ENCODE results near the gene GPC6. TPM values are rescaled to one million over a fixed set of nuclear protein-coding genes. Genes with fewer than 3 reads are reported as not detected.
A peak's percentile ranks its signal among the peaks of the same experiment; 100 is the strongest.

The GPC6 gene
- polyA plus RNA-seq, 1 of the 3 experiments (the other 2 are of a cell fraction): 6.7 TPM

- H3F3A ChIP-seq (replicated peaks; ENCODE audit: insufficient read depth): no peaks in the 10 kb centered on the region
- DNase-seq: no peak
- no peaks in the 10 kb centered on the region for H3K27me3 ChIP-seq (ENCODE audit: insufficient read depth)
- H3K9ac ChIP-seq: no peak overlapping the region
- TF ChIP-seq SIN3A (IDR thresholded peaks at IDR 0.05; ENCODE audit: borderline replicate concordance, low read depth, low read length) (no peak), RCOR1 (IDR thresholded peaks at IDR 0.05; ENCODE audit: low read length) (no peak), RXRA (IDR thresholded peaks at IDR 0.05; ENCODE audit: borderline replicate concordance, low read depth) (no peak), GATA2 (CRISPR knock-in tag; IDR thresholded peaks at IDR 0.05) (no peak), REST (IDR thresholded peaks at IDR 0.05; ENCODE audit: low read depth, low read length) (no peak), GABPA (IDR thresholded peaks at IDR 0.05; ENCODE audit: low read depth) (no peak), ELF1 (IDR thresholded peaks at IDR 0.05) (no peak), YY1 (IDR thresholded peaks at IDR 0.05; ENCODE audit: low read depth) (no peak), EP300 (IDR thresholded peaks at IDR 0.05; ENCODE audit: borderline replicate concordance in 1 of 2, low read depth in 1 of 2, low read length in 1 of 2) (no peak), PBX3 (IDR thresholded peaks at IDR 0.05) (no peak), NRF1 (IDR thresholded peaks at IDR 0.05; ENCODE audit: low read depth, low read length) (no peak), NFIC (IDR thresholded peaks at IDR 0.05; ENCODE audit: borderline replicate concordance) (no peak), USF1 (IDR thresholded peaks at IDR 0.05; ENCODE audit: borderline replicate concordance, low read depth) (no peak), FOSL2 (IDR thresholded peaks at IDR 0.05; ENCODE audit: borderline replicate concordance, low read depth) (no peak), USF2 (IDR thresholded peaks at IDR 0.05; ENCODE audit: borderline replicate concordance, low read depth, low read length) (no peak), MEF2A (IDR thresholded peaks at IDR 0.05; ENCODE audit: borderline replicate concordance, low read depth) (no peak), JUND (IDR thresholded peaks at IDR 0.05) (no peak), ZBTB33 (IDR thresholded peaks at IDR 0.05; ENCODE audit: borderline replicate concordance, low read depth) (no peak), TEAD4 (IDR thresholded peaks at IDR 0.05; ENCODE audit: borderline replicate concordance, insufficient read depth) (no peak)
- no peak overlapping the region for H3K4me3 ChIP-seq (ENCODE audit: low read depth in 2 of 2, low read length in 1 of 2)
- H4K20me1 ChIP-seq (ENCODE audit: insufficient read depth): no peaks in the 10 kb centered on the region
- peaks cover 5 to 10% of the 10 kb centered on the region in 2 experiments; a peak in 3 of 4 replicates for H3K4me1 ChIP-seq (ENCODE audit: control insufficient read depth in 1 of 2, insufficient read depth in 2 of 2, low read depth in 1 of 2, low read length in 1 of 2)
- CTCF ChIA-PET: interaction anchor here (1.2 to 1.4 kb wide), 2 partner anchors 8 to 17 kb away, joined by 3 read pairs; no protein-coding TSS in a partner anchor
- 0 out of 2 replicates have a peak overlapping the region, but pooled peaks have one; percentile 6 for H2AFZ ChIP-seq (ENCODE audit: low read depth)
- POLR2A ChIA-PET: interaction anchor here (0.6 kb wide), 1 partner anchor 929 kb away, joined by 3 read pairs; no protein-coding TSS in a partner anchor
- H3K79me2 ChIP-seq (ENCODE audit: insufficient read depth): no peaks in the 10 kb centered on the region
- peak overlapping the region; percentile 2; the same call in 1 of the 2 replicates for H3K4me2 ChIP-seq
- no peaks in the 10 kb centered on the region for H3K9me3 ChIP-seq
- peak overlapping the region in 1 of 2 experiments; percentile 9; a peak in 1 of 4 replicates for H3K27ac ChIP-seq (ENCODE audit: low read depth in 2 of 2, low read length in 1 of 2)
- WGBS (ENCODE audit: low lambda C conversion rate): 45% methylated on average over 5 of the region's 5 CpGs
- H3K36me3 ChIP-seq (replicated peaks in 1 of 2; ENCODE audit: control insufficient read depth in 1 of 2, insufficient read depth in 2 of 2, low read length in 1 of 2): no peaks in the 10 kb centered on the region
- no peaks in the 10 kb centered on the region for H3K9me2 ChIP-seq
Observed at GRCh38 chr13:93499991-93500390, 273.4 kb downstream of the GPC6 start.
